Activated T-helper 1 cell treated with anti-CD3 and anti-CD28 coated beads, Interleukin-2, amount 50 U/mL, for 16 hours (primary cell): ENCODE results near the gene PCDHGB6.
"Not testable (repeated sequence)": the region's sequence is repeated elsewhere in the genome, so short reads cannot be mapped to it uniquely, and the experiment has no call there.

Experiments used
- DNase-seq, 2 donors: peaks; one replicate each; pipeline ENCODE4 v3.0.0-alpha.2; 2020; ENCODE audit warnings: low read depth in 1 of 2, low spot score in 1 of 2

PCDHGB6 gene

GRCh38 chr5:141417494-141418172 is 9.8 kb downstream of the PCDHGB6 start, which contains the start of gene PCDHGB7:
PCDHGB7 (plus strand) TSS chr5:141417677; CDS start chr5:141417860, 183 bp downstream.
- not testable (repeated sequence) for DNase-seq

GRCh38 chr5:141419074-141419880 is 11.5 kb downstream of the PCDHGB6 start:
- no peak for DNase-seq

- DNase-seq = no peak
These were observed 13.2 kb downstream of the PCDHGB6 start, which contains the start of gene PCDHGA11 for GRCh38 chr5:141420855-141421488. PCDHGA11 (plus strand) TSS chr5:141421051; CDS start chr5:141421228, 177 bp downstream.

- DNase-seq = no peak
These were observed 13.7 kb downstream of the PCDHGB6 start for GRCh38 chr5:141421489-141421855.

DNA sequence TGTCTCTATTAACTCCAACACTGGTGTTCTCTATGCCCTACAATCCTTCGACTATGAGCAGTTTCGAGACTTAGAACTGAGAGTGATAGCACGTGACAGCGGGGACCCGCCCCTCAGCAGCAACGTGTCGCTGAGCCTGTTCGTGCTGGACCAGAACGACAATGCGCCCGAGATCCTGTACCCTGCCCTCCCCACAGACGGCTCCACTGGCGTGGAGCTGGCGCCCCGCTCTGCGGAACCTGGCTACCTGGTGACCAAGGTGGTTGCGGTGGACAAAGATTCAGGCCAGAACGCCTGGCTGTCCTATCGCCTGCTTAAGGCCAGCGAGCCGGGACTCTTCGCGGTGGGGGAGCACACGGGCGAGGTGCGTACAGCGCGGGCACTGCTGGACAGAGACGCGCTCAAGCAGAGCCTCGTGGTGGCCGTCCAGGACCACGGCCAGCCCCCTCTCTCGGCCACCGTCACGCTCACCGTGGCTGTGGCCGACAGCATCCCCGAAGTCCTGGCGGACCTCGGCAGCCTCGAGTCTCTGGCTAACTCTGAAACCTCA is 15.0 kb downstream of the PCDHGB6 start:
- no peak for DNase-seq

- no peak for DNase-seq
These were observed 20.1 kb downstream of the PCDHGB6 start for GRCh38 chr5:141427783-141428426.

DNA sequence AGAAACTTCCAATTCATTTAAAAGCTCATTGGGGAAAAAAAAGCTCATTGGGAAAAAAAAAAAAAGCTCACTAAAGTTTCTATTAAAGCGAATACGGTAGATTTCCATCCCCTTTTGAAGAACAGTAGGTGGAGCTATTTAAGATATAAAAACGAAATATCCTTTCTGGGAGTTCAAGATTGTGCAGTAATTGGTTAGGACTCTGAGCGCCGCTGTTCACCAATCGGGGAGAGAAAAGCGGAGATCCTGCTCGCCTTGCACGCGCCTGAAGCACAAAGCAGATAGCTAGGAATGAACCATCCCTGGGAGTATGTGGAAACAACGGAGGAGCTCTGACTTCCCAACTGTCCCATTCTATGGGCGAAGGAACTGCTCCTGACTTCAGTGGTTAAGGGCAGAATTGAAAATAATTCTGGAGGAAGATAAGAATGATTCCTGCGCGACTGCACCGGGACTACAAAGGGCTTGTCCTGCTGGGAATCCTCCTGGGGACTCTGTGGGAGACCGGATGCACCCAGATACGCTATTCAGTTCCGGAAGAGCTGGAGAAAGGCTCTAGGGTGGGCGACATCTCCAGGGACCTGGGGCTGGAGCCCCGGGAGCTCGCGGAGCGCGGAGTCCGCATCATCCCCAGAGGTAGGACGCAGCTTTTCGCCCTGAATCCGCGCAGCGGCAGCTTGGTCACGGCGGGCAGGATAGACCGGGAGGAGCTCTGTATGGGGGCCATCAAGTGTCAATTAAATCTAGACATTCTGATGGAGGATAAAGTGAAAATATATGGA is 22.7 kb downstream of the PCDHGB6 start, which contains the start of gene PCDHGA12:
Gene PCDHGA12 (plus strand): TSS at position 176 of the 782 bp plus-strand sequence. CDS start 253 bp downstream, at position 429.
- DNase-seq = no peak

DNA sequence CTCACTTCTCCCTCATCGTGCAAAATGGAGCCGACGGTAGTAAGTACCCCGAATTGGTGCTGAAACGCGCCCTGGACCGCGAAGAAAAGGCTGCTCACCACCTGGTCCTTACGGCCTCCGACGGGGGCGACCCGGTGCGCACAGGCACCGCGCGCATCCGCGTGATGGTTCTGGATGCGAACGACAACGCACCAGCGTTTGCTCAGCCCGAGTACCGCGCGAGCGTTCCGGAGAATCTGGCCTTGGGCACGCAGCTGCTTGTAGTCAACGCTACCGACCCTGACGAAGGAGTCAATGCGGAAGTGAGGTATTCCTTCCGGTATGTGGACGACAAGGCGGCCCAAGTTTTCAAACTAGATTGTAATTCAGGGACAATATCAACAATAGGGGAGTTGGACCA is 23.5 kb downstream of the PCDHGB6 start:
- DNase-seq = no peak

GRCh38 chr5:141432308-141432707 is 24.5 kb downstream of the PCDHGB6 start:
- not testable (repeated sequence) for DNase-seq

DNA sequence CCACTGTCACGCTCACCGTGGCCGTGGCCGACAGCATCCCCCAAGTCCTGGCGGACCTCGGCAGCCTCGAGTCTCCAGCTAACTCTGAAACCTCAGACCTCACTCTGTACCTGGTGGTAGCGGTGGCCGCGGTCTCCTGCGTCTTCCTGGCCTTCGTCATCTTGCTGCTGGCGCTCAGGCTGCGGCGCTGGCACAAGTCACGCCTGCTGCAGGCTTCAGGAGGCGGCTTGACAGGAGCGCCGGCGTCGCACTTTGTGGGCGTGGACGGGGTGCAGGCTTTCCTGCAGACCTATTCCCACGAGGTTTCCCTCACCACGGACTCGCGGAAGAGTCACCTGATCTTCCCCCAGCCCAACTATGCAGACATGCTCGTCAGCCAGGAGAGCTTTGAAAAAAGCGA is 24.9 kb downstream of the PCDHGB6 start:
- not testable (repeated sequence) for DNase-seq

DNA sequence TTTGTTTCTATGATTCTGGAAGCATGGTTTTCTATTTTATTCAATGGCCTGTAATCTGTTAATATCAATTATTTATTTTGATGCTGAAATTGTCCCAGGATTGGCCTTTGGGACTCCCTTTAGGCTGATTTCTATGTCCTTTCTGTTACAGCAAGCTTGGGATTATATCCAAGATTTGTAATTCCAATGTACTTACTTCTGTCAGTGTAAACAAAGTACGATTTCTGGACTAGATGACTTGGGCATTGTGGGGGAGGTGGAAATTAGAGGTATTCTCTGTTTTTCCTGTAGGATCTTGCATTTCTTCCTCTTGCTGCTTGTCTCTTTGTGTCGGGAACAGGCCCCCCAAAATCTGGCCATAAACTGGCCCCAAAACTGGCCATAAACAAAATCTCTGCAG is 26.2 kb downstream of the PCDHGB6 start:
- DNase-seq = no peak

GRCh38 chr5:141437221-141437620 is 29.4 kb downstream of the PCDHGB6 start:
- no peak for DNase-seq

DNA sequence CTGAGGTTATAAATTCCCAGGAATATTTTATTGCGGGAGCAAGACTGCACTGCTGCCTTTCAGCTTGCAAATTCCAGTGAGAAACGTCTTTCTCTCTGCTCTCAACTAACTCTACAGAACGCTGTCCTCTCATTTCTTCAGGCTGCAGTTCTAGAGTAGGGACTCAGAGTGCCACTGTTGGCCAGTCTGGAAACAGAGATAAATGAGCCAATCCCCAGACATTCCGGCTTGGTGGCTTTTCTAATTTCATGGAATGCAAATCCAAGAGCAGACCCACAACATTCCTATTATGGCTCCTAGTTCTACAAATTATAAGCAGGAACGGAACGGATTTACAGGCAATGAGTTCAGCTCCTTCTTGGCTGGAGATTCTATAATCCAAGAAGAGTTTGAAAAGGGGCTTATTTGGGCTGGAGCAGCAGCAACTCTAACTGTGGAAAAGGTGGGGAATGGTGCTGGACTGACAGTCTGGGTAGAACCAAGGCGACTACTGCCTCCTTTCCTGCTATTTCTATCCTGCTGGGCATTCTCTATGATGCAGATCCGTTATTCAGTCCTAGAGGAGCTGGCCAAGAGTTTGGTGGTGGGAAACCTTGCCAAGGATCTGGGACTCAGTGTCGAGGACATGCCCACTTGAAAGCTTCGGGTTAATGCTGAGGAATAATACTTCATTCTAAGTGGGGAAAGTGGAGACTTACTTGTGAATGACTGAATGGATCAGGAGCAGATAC is 31.8 kb downstream of the PCDHGB6 start:
- no peak for DNase-seq

DNA sequence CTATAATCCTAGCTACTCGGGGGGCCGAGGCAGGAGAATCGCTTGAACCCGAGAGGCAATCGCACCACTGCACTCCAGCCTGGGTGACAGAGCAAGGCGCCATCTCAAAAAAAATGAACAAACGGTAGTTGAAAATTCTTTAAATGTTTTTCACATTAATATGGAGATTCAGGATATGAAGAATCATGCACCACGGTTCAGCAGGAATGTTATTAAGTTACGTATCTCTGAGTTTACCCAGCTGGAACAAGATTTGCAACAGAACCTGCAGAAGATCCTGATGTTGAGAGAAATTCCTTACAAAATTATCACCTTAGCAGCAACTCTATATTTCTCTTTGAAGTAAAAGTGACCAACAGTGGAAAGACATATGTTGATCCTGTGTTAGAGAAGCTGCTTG is 32.5 kb downstream of the PCDHGB6 start:
- DNase-seq = no peak

- no peak for DNase-seq
These were observed 33.9 kb downstream of the PCDHGB6 start for GRCh38 chr5:141441571-141442170.
